SK-N-SH (cell line): ENCODE measurements around the gene MPDU1. TPM values are rescaled to one million over a fixed set of nuclear protein-coding genes. Genes with fewer than 3 reads are reported as not detected.

Experiments
- CTCF ChIA-PET: fragments of 300-600, 350-600 bp; formaldehyde crosslinking; extraction: SDS; loops from one replicate; lab custom pipeline; 2021; lab: Yijun Ruan, JAX
- POLR2A ChIA-PET: fragments of 350-600 bp; sonication (Branson Sonifier 250); formaldehyde crosslinking; extraction: SDS; loops from one replicate; lab custom pipeline; 2020; ENCODE audit warnings: antibody characterized with exemption, inconsistent platforms; lab: Yijun Ruan, JAX
- DNase-seq: peaks from one replicate; pipeline ENCODE4 v3.0.0; 2012
- H2AFZ ChIP-seq: fragments of 200-600 bp; sonication (generic); 2 replicates; pipeline ENCODE4 v1.8.1; 2016; ENCODE audit warnings: antibody characterized with exemption, mild to moderate bottlenecking, low read depth
- H3F3A ChIP-seq: fragments of 200-600 bp; sonication (generic); replicated peaks from 2 replicates; pipeline ENCODE3; 2016; ENCODE audit warnings: antibody characterized with exemption, mild to moderate bottlenecking; ENCODE audit not compliant: insufficient read depth
- H3K27ac ChIP-seq, 2 experiments: fragments of 200-500 bp in 1 of 2; fragments of 200-600 bp in 1 of 2; sonication (Bioruptor generic) in 1 of 2; sonication (generic), shearing (Covaris generic) in 1 of 2; 2 replicates each; pipeline versions ENCODE4 v1.5.1 to v1.6.1; 2014 to 2016; ENCODE audit warnings: low read depth in 2 of 2, inconsistent platforms in 1 of 2, low read length in 1 of 2, mild to moderate bottlenecking in 1 of 2, mixed read lengths in 1 of 2
- H3K27me3 ChIP-seq: fragments of 200-600 bp; sonication (generic), shearing (Covaris generic); 2 replicates; pipeline ENCODE4 v1.6.1; 2016; ENCODE audit warnings: mixed run types; ENCODE audit not compliant: insufficient read depth
- H3K36me3 ChIP-seq, 2 experiments: fragments of 200-500 bp in 1 of 2; fragments of 200-600 bp in 1 of 2; sonication (Bioruptor generic) in 1 of 2; sonication (generic) in 1 of 2; replicated peaks in 1 of 2; 2 replicates each; pipeline versions ENCODE3 to v1.5.1; 2014 to 2016; ENCODE audit warnings: low read length in 1 of 2, mild to moderate bottlenecking in 1 of 2; ENCODE audit not compliant: insufficient read depth in 2 of 2, control insufficient read depth in 1 of 2
- H3K4me1 ChIP-seq, 2 experiments: fragments of 200-500 bp in 1 of 2; fragments of 200-600 bp in 1 of 2; sonication (Bioruptor generic) in 1 of 2; sonication (generic), shearing (Covaris generic) in 1 of 2; 2 replicates each; pipeline versions ENCODE4 v1.5.1 to v1.6.1; 2014 to 2016; ENCODE audit warnings: low read depth in 1 of 2, low read length in 1 of 2, mixed run types in 1 of 2; ENCODE audit not compliant: insufficient read depth in 2 of 2, control insufficient read depth in 1 of 2
- H3K4me2 ChIP-seq: fragments of 200-600 bp; sonication (generic), shearing (Covaris generic); 2 replicates; pipeline ENCODE4 v1.6.1; 2017; ENCODE audit warnings: mixed run types
- H3K4me3 ChIP-seq, 2 experiments: fragments of 200-500 bp in 1 of 2; fragments of 200-600 bp in 1 of 2; sonication (Bioruptor generic) in 1 of 2; sonication (generic), shearing (Covaris generic) in 1 of 2; 2 replicates each; pipeline versions ENCODE4 v1.5.1 to v1.8.1; 2014 to 2016; ENCODE audit warnings: low read depth in 2 of 2, inconsistent platforms in 1 of 2, low read length in 1 of 2, mild to moderate bottlenecking in 1 of 2, mixed read lengths in 1 of 2, moderate library complexity in 1 of 2
- H3K79me2 ChIP-seq: fragments of 200-600 bp; sonication (generic); 2 replicates; pipeline ENCODE4 v1.8.1; 2017; ENCODE audit warnings: mild to moderate bottlenecking; ENCODE audit not compliant: insufficient read depth
- H3K9ac ChIP-seq: fragments of 200-600 bp; sonication (generic); 2 replicates; pipeline ENCODE4 v1.6.1; 2017; ENCODE audit warnings: mixed run types
- H3K9me2 ChIP-seq: fragments of 200-600 bp; sonication (generic); 2 replicates; pipeline ENCODE4 v1.6.1; 2017; ENCODE audit warnings: mixed run types
- H3K9me3 ChIP-seq: fragments of 200-600 bp; sonication (generic); 2 replicates; pipeline ENCODE4 v1.6.1; 2017; ENCODE audit warnings: mixed run types, mild to moderate bottlenecking, moderate library complexity
- H4K20me1 ChIP-seq: fragments of 200-600 bp; sonication (generic); 2 replicates; pipeline ENCODE4 v1.6.1; 2017; ENCODE audit warnings: mild to moderate bottlenecking, mixed run types; ENCODE audit not compliant: insufficient read depth
- ELF1 ChIP-seq: IDR thresholded peaks from 2 replicates; pipeline ENCODE4 v1.4.0; 2012
- FOSL2 ChIP-seq: IDR thresholded peaks from 2 replicates; pipeline ENCODE4 v1.4.0; 2012; ENCODE audit warnings: low read depth, mild to moderate bottlenecking, moderate library complexity, borderline replicate concordance
- GABPA ChIP-seq: IDR thresholded peaks from 2 replicates; pipeline ENCODE4 v1.4.0; 2012; ENCODE audit warnings: low read depth, mild to moderate bottlenecking
- GATA2 ChIP-seq: sonication (generic); formaldehyde crosslinking; IDR thresholded peaks from 2 replicates; pipeline ENCODE4 v1.5.0; 2020; ENCODE audit warnings: mild to moderate bottlenecking, missing genetic modification reagents
- JUND ChIP-seq: IDR thresholded peaks from 2 replicates; pipeline ENCODE4 v1.4.0; 2012
- NFIC ChIP-seq: IDR thresholded peaks from 2 replicates; pipeline ENCODE4 v1.4.0; 2012; ENCODE audit warnings: borderline replicate concordance
- RCOR1 ChIP-seq: fragments of 150-350 bp; IDR thresholded peaks from 2 replicates; pipeline ENCODE4 v1.6.1; 2017; ENCODE audit warnings: antibody characterized with exemption, low read length
- RFX5 ChIP-seq: IDR thresholded peaks from 2 replicates; pipeline ENCODE4 v1.6.1; 2012; ENCODE audit warnings: mild to moderate bottlenecking, improper control_type of control experiment, low read length
- SIN3A ChIP-seq: IDR thresholded peaks from 2 replicates; pipeline ENCODE4 v1.6.1; 2012; ENCODE audit warnings: low read depth, mild to moderate bottlenecking, low read length, moderate library complexity, borderline replicate concordance
- SMC3 ChIP-seq: IDR thresholded peaks from 2 replicates; pipeline ENCODE4 v1.6.1; 2012; ENCODE audit warnings: low read depth, low read length, improper control_type of control experiment
- WGBS: methylation state at CpG from one replicate; pipeline ENCODE4 v1.1.6; 2017; ENCODE audit warnings: low lambda C conversion rate; 5-methylcytosine and 5-hydroxymethylcytosine counted together
- polyA plus RNA-seq, 3 experiments: library from polyadenylated mRNA; depleted of rRNA; stranded (reverse); fragments of >200 nt; gene quantifications; 2 replicates each; pipeline ENCODE4 v1.2.3, GENCODE V29; 2012
- small RNA-seq, 7 experiments: library from RNA; depleted of rRNA; stranded (forward); fragments of <200 nt; gene quantifications; one replicate each; pipeline ENCODE3, GENCODE V24; 2012
- TF ChIP-seq, protein P1 (sequence below): IDR thresholded peaks from 2 replicates; pipeline ENCODE4; 2012
- TF ChIP-seq, protein P2 (sequence below): IDR thresholded peaks from 2 replicates; pipeline ENCODE4 v1.4.0; 2012; ENCODE audit warnings: low read depth, borderline replicate concordance

The MPDU1 gene
- polyA plus RNA-seq, 1 of the 3 experiments (the other 2 are of a cell fraction), result 126 TPM

DNA sequence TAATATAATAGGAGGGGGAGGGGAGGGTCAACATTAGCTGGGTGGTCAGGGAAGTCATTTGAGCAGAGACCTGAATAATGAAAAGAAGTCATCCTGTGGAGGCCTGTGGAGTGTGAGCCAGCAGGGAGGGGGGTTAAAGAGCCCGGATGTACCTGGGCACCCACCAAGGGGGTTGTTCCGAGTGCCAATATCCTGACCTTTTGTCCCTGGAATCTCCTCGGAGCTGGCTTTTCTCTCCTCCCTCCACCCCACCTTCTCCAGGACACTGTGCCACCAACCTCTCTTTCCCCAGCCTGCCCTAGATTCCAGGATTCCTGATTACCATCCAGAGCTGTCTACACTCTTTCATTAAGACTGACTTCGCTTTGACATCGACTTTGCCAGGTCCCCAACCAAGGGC is 52.5 kb downstream of the MPDU1 start:
- Histone ChIP-seq H4K20me1 (no peaks in the 10 kb centered on the region), H3K4me2 (no peak overlapping the region), H3K27ac (no peak overlapping the region), H2AFZ (no peak overlapping the region), H3K9me3 (no peaks in the 10 kb centered on the region), H3K9ac (no peak overlapping the region), H3F3A (no peaks in the 10 kb centered on the region), H3K4me3 (no peak overlapping the region), H3K27me3 (no peaks in the 10 kb centered on the region), H3K4me1 (peaks cover 0 to 8% of the 10 kb centered on the region in 2 experiments; a peak in 1 of 4 replicates), H3K9me2 (no peaks in the 10 kb centered on the region), H3K36me3 (no peaks in the 10 kb centered on the region), H3K79me2 (no peaks in the 10 kb centered on the region)
- TF ChIP-seq SMC3, result no peak
- no peak for TF ChIP-seq NFIC
- no peak for TF ChIP-seq RCOR1
- no peak for TF ChIP-seq FOSL2
- TF ChIP-seq RFX5, result no peak
- no peak for TF ChIP-seq GATA2 (CRISPR knock-in tag)
- TF ChIP-seq, protein P1, sequence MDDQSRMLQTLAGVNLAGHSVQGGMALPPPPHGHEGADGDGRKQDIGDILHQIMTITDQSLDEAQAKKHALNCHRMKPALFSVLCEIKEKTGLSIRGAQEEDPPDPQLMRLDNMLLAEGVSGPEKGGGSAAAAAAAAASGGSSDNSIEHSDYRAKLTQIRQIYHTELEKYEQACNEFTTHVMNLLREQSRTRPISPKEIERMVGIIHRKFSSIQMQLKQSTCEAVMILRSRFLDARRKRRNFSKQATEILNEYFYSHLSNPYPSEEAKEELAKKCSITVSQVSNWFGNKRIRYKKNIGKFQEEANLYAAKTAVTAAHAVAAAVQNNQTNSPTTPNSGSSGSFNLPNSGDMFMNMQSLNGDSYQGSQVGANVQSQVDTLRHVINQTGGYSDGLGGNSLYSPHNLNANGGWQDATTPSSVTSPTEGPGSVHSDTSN, result no peak
- no peak for TF ChIP-seq SIN3A
- TF ChIP-seq, protein P2, sequence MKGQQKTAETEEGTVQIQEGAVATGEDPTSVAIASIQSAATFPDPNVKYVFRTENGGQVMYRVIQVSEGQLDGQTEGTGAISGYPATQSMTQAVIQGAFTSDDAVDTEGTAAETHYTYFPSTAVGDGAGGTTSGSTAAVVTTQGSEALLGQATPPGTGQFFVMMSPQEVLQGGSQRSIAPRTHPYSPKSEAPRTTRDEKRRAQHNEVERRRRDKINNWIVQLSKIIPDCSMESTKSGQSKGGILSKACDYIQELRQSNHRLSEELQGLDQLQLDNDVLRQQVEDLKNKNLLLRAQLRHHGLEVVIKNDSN, result no peak
- no peak for TF ChIP-seq GABPA
- no peak for TF ChIP-seq JUND
- TF ChIP-seq ELF1, result no peak
- CTCF ChIA-PET, result interaction anchor here (0.6 to 11.8 kb wide), 4 partner anchors 9 to 52 kb away, joined by 3 to 166 read pairs (median 4); partner anchors contain the start of genes ATP1B2, SAT2, TP53 and WRAP53
- POLR2A ChIA-PET, result no interaction called here
- DNase-seq, result no peak
- 61% methylated on average over 5 of the region's 5 CpGs for WGBS

Small RNA genes within 50 kb of the gene (small RNA-seq; reads per million reads assigned to genes)
- 0 reads per million in 7 experiments for gene CD68
- 0 reads per million in 7 experiments for gene RF00019
- 0 reads per million in 7 experiments for gene SNORA48
- gene SNORD10, result 0 reads per million in 7 experiments

Other genes starting within 250 kb of the MPDU1 start
- gene ACAP1, start 247.3 kb upstream of the MPDU1 start, polyA plus RNA-seq (2012; rRNA removed), result 0.71 and 6.4 TPM in 2 replicates
- gene KCTD11, start 231.7 kb upstream of the MPDU1 start, polyA plus RNA-seq (2012; rRNA removed), result 9.5 and 12.1 TPM in 2 replicates
- not detected in 2 replicates for gene TMEM95, start 228.7 kb upstream of the MPDU1 start, polyA plus RNA-seq (2012; rRNA removed)
- gene TNK1, start 202.8 kb upstream of the MPDU1 start, polyA plus RNA-seq (2012; rRNA removed), result 0.64 and 0.75 TPM in 2 replicates
- 72.0 and 95.0 TPM in 2 replicates for gene PLSCR3, start 189.3 kb upstream of the MPDU1 start, polyA plus RNA-seq (2012; rRNA removed)
- 114 and 213 TPM in 2 replicates for gene TMEM256, start 179.8 kb upstream of the MPDU1 start, polyA plus RNA-seq (2012; rRNA removed)
- 16.8 and 29.9 TPM in 2 replicates for gene NLGN2, start 176.0 kb upstream of the MPDU1 start, polyA plus RNA-seq (2012; rRNA removed)
- gene SPEM1, start 163.5 kb upstream of the MPDU1 start, polyA plus RNA-seq (2012; rRNA removed), result not detected in 2 replicates
- not detected in 2 replicates for gene SPEM2, start 158.2 kb upstream of the MPDU1 start, polyA plus RNA-seq (2012; rRNA removed)
- not detected in 2 replicates for gene SPEM3, start 155.0 kb upstream of the MPDU1 start, polyA plus RNA-seq (2012; rRNA removed)
- gene TMEM102, start 148.4 kb upstream of the MPDU1 start, polyA plus RNA-seq (2012; rRNA removed), result 6.5 and 6.6 TPM in 2 replicates
- 1.9 and 2.5 TPM in 2 replicates for gene FGF11, start 144.3 kb upstream of the MPDU1 start, polyA plus RNA-seq (2012; rRNA removed)
- 26.8 and 29.7 TPM in 2 replicates for gene CHRNB1, start 138.8 kb upstream of the MPDU1 start, polyA plus RNA-seq (2012; rRNA removed)
- 11.4 and 12.8 TPM in 2 replicates for gene ZBTB4, start 104.2 kb upstream of the MPDU1 start, polyA plus RNA-seq (2012; rRNA removed)
- gene SLC35G6, start 102.4 kb upstream of the MPDU1 start, polyA plus RNA-seq (2012; rRNA removed), result not detected in 2 replicates
- gene POLR2A, start 99.5 kb upstream of the MPDU1 start, polyA plus RNA-seq (2012; rRNA removed), result 19.0 and 37.3 TPM in 2 replicates
- 31.1 and 47.6 TPM in 2 replicates for gene TNFSF12, start 34.8 kb upstream of the MPDU1 start, polyA plus RNA-seq (2012; rRNA removed)
- gene TNFSF13, start 25.1 kb upstream of the MPDU1 start, polyA plus RNA-seq (2012; rRNA removed), result 1.0 and 2.1 TPM in 2 replicates
- 80.8 and 103 TPM in 2 replicates for gene SENP3, start 21.9 kb upstream of the MPDU1 start, polyA plus RNA-seq (2012; rRNA removed)
- gene CD68, start 4.2 kb upstream of the MPDU1 start, polyA plus RNA-seq (2012; rRNA removed), result 34.6 and 62.4 TPM in 2 replicates
- gene SOX15, start 6.2 kb downstream of the MPDU1 start, polyA plus RNA-seq (2012; rRNA removed), result 1.3 TPM in 2 replicates
- gene FXR2, start 31.0 kb downstream of the MPDU1 start, polyA plus RNA-seq (2012; rRNA removed), result 56.4 and 62.3 TPM in 2 replicates
- gene SAT2, start 44.0 kb downstream of the MPDU1 start, polyA plus RNA-seq (2012; rRNA removed), result 42.8 and 43.1 TPM in 2 replicates
- 0.70 and 1.1 TPM in 2 replicates for gene SHBG, start 46.3 kb downstream of the MPDU1 start, polyA plus RNA-seq (2012; rRNA removed)
- gene ATP1B2, start 67.1 kb downstream of the MPDU1 start, polyA plus RNA-seq (2012; rRNA removed), result 0.05 and 0.08 TPM in 2 replicates
- 47.3 and 62.6 TPM in 2 replicates for gene TP53, start 103.6 kb downstream of the MPDU1 start, polyA plus RNA-seq (2012; rRNA removed)
- 6.6 and 8.6 TPM in 2 replicates for gene WRAP53, start 104.6 kb downstream of the MPDU1 start, polyA plus RNA-seq (2012; rRNA removed)
- 26.1 and 32.4 TPM in 2 replicates for gene EFNB3, start 121.3 kb downstream of the MPDU1 start, polyA plus RNA-seq (2012; rRNA removed)
- 0.13 and 0.18 TPM in 2 replicates for gene DNAH2, start 133.9 kb downstream of the MPDU1 start, polyA plus RNA-seq (2012; rRNA removed)